Right atrium auricular region (tissue), 2 donors: ENCODE measurements around the gene SEC24C. TPM values are rescaled to one million over a fixed set of nuclear protein-coding genes. Genes with fewer than 3 reads are reported as not detected.
"Not testable (repeated sequence)": the region's sequence is repeated elsewhere in the genome, so short reads cannot be mapped to it uniquely, and the experiment has no call there.

Source experiments
- DNase-seq: peaks from one replicate; pipeline ENCODE4 v3.0.0-alpha.2; 2019; ENCODE audit warnings: low spot score
- H3K27ac ChIP-seq, 2 donors: fragments of 200-600 bp; sonication (generic); 1 replicate in 1 of 2; 2 replicates in 1 of 2; pipeline ENCODE4 v1.5.1; 2016 to 2019
- H3K27me3 ChIP-seq, 2 donors: fragments of 200-600 bp; sonication (generic); one replicate each; pipeline versions ENCODE4 v1.5.1 to v1.6.0; 2017 to 2019
- H3K36me3 ChIP-seq: fragments of 200-600 bp; sonication (generic); one replicate; pipeline ENCODE4 v1.5.1; 2016
- H3K4me1 ChIP-seq, 2 donors: fragments of 200-600 bp; sonication (generic); one replicate each; pipeline versions ENCODE4 v1.5.1 to v1.6.0; 2017 to 2019
- H3K4me3 ChIP-seq, 2 donors: fragments of 200-600 bp; sonication (generic); 1 replicate in 1 of 2; 2 replicates in 1 of 2; pipeline ENCODE4 v1.5.1; 2017 to 2019; ENCODE audit warnings: mild to moderate bottlenecking in 1 of 2, moderate library complexity in 1 of 2
- H3K9me3 ChIP-seq, 2 donors: fragments of 200-600 bp; sonication (generic); one replicate each; pipeline ENCODE4 v1.5.1; 2019
- CTCF ChIP-seq, 2 donors: fragments of 200-600 bp; sonication (generic); IDR thresholded peaks; one replicate each; pipeline ENCODE4 v1.5.1; 2019; ENCODE audit warnings: antibody characterized with exemption in 2 of 2
- total RNA-seq, 2 donors: library from RNA; depleted of rRNA; stranded (reverse); fragments of >200 nt; gene quantifications; one replicate each; pipeline ENCODE4 v1.1.0, GENCODE V29; 2016

Gene SEC24C
- total RNA-seq, 2 donors from 2014 or later, result 38.5 to 51.8 TPM

- H3K9me3 ChIP-seq, result no peaks in the 10 kb centered on the region
- no peak overlapping the region for H3K27ac ChIP-seq
- H3K27me3 ChIP-seq, result no peaks in the 10 kb centered on the region
- H3K4me3 ChIP-seq, result no peak overlapping the region
- no peak for TF ChIP-seq CTCF (IDR thresholded peaks at IDR 0.05)
- no peaks in the 10 kb centered on the region for H3K4me1 ChIP-seq
- no peak for DNase-seq
- H3K36me3 ChIP-seq, result peaks cover 57% of the 10 kb centered on the region
Observed at GRCh38 chr10:73716251-73716650, 27.9 kb upstream of the SEC24C start.

GRCh38 chr10:73717556-73717955 lies 26.6 kb upstream of the SEC24C start:
- Histone ChIP-seq H3K27ac (no peak overlapping the region), H3K9me3 (no peaks in the 10 kb centered on the region), H3K4me1 (no peaks in the 10 kb centered on the region), H3K27me3 (no peaks in the 10 kb centered on the region), H3K36me3 (peaks cover 52% of the 10 kb centered on the region), H3K4me3 (no peak overlapping the region)
- TF ChIP-seq CTCF (IDR thresholded peaks at IDR 0.05), result no peak
- no peak for DNase-seq

- H3K4me1 ChIP-seq, DNase-seq, H3K27ac ChIP-seq, H3K4me3 ChIP-seq, H3K9me3 ChIP-seq, H3K27me3 ChIP-seq: not testable (repeated sequence)
- H3K36me3 ChIP-seq, result peaks cover 52% of the 10 kb centered on the region
Observed at GRCh38 chr10:73720561-73720960, 23.6 kb upstream of the SEC24C start.

- H3K36me3 ChIP-seq, result peaks cover 38% of the 10 kb centered on the region
Observed at GRCh38 chr10:73723516-73723915, 20.7 kb upstream of the SEC24C start.

GRCh38 chr10:73729781-73730152 lies 14.4 kb upstream of the SEC24C start:
- H3K4me1 ChIP-seq, result peaks cover 0 to 47% of the 10 kb centered on the region in 2 donors
- H3K9me3 ChIP-seq, H3K27me3 ChIP-seq, DNase-seq: not testable (repeated sequence)
- peak overlapping the region; percentile 73 to 80 for H3K4me3 ChIP-seq
- H3K36me3 ChIP-seq, result peaks cover 29% of the 10 kb centered on the region
- H3K27ac ChIP-seq, result peak overlapping the region; percentile 86 to 92

More at GRCh38 chr10:73723516-73723915, 20.7 kb upstream of the SEC24C start:
- no peaks in the 10 kb centered on the region for H3K27me3 ChIP-seq
- TF ChIP-seq CTCF (IDR thresholded peaks at IDR 0.05), result no peak
- DNase-seq, result no peak
- H3K27ac ChIP-seq, result no peak overlapping the region
- H3K4me3 ChIP-seq, result no peak overlapping the region
- H3K4me1 ChIP-seq, result no peaks in the 10 kb centered on the region
- H3K9me3 ChIP-seq, result no peaks in the 10 kb centered on the region

- peak; percentile 95 for DNase-seq
- Histone ChIP-seq H3K9me3 (no peaks in the 10 kb centered on the region), H3K36me3 (peaks cover 24% of the 10 kb centered on the region), H3K27me3 (no peaks in the 10 kb centered on the region), H3K4me3 (peak overlapping the region; percentile 73 to 80), H3K27ac (peak overlapping the region; percentile 86 to 92), H3K4me1 (peaks cover 0 to 49% of the 10 kb centered on the region in 2 donors)
- peak in 1 of 2 donors; percentile 10 for TF ChIP-seq CTCF (IDR thresholded peaks at IDR 0.05)
Observed at GRCh38 chr10:73730153-73730906, 13.8 kb upstream of the SEC24C start.
